GM18870 (cell line): ENCODE measurements around the gene C2orf76.
A peak's percentile ranks its signal among the peaks of the same experiment; 100 is the strongest.

Source experiments
- ATAC-seq: cut with Tn5 transposase; IDR thresholded peaks from one replicate; pipeline ENCODE4 v1.9.1; 2021; ENCODE audit warnings: moderate library complexity; ENCODE audit not compliant: unreplicated experiment

The C2orf76 gene

DNA sequence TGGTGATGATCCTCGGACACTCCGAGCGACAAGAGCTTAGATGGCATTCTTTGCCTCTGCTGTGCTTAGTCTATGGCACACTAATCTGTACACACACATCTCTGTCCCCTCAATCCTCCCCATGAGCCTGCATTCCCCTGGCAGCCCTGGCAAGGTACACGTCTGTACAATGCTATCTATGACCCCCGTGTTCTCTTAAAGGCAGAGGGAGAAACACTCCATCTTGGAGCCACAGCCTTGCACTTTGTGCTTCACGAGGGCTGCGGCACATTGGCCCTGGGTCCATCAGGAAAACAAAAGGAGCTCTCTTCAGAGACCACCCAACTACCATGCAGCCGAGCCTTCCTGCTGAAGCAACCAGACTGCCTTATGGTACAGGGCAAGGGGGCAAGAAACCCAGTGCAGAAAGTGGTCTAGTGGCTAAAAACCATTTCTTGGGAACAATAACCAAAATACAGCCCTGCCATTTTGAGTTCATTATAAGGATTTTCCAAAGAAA, 100.5 kb downstream of the C2orf76 start:
- no peak for ATAC-seq

DNA sequence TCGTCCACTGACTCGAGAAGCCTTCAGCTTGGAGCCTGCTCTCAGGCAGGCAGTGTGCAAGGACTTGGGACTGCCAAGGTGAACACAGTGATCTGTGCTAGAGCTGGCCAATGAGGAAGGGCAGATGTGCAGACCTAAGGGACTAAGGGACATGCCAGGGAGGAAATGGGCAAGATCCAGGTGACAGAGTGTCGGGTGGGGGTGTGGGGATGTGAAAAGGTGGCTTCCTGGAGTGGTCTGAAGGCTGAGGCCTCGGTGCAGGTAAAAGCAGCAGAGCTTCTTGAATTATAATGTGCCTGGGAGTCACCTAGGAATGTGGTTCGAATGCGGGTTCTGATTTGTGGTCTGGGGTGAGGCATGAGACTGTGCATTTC, 101.0 kb downstream of the C2orf76 start:
- no peak for ATAC-seq

DNA sequence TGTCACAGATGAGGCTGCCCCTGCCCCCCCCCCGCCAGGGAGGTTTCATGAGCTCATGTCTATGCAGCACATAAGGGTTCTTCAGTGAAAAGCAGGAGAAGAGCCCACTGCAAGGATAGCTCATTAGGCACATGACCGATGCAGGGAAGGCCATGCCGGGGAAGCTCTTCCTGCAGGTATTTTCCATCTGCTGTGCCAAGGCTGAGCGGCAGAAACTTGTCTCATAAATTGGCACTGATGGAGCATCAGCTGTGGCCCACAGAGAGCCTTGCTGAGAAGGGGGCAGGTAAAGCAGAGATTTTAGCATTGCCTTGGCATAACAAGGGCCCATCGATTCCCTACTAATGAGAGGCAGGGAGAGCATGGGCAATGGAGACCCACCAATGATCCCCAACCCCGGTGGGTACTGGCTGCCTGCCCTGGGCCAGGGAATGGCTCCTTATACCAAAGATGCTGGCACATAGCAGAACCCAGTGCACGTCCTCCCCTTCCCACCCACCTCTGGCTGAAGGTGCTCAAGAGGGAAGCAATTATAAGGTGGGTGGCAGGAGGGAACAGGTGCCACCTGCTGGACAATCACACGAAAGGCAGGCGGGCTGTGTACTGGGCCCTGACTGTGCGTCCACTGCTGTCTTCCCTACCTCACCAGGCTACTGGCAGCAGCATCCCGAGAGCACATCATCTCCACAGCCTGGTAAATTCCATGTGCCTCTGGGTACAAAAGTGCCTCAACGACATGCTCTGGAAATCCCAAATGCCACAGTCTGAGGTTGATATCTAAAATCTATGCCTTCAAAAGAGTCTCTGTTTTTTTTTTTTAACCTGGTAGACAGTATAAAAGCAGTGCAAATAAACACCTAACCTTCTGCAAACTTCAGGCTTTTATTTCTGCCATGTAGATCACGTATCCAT, 101.6 kb downstream of the C2orf76 start:
- ATAC-seq = peak; percentile 81

DNA sequence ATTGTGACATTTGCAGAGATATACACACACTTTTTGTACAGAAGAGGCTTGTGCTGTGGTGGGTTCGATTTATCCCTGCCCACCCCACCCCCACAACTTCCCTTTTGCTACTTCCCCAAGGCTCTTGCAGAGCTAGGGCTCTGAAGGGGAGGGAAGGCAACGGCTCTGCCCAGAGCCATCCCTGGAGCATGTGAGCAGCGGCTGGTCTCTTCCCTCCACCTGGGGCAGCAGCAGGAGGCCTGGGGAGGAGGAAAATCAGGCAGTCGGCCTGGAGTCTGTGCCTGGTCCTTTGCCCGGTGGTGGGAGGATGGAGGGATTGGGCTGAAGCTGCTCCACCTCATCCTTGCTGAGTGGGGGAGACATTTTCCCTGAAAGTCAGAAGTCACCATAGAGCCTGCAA, 103.0 kb downstream of the C2orf76 start:
- ATAC-seq = no peak

DNA sequence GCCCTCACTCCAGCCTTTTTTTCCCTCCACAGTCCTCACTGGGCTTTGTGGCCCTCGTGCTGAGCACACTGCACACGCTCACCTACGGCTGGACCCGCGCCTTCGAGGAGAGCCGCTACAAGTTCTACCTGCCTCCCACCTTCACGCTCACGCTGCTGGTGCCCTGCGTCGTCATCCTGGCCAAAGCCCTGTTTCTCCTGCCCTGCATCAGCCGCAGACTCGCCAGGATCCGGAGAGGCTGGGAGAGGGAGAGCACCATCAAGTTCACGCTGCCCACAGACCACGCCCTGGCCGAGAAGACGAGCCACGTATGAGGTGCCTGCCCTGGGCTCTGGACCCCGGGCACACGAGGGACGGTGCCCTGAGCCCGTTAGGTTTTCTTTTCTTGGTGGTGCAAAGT, 103.6 kb downstream of the C2orf76 start:
- no peak for ATAC-seq

DNA sequence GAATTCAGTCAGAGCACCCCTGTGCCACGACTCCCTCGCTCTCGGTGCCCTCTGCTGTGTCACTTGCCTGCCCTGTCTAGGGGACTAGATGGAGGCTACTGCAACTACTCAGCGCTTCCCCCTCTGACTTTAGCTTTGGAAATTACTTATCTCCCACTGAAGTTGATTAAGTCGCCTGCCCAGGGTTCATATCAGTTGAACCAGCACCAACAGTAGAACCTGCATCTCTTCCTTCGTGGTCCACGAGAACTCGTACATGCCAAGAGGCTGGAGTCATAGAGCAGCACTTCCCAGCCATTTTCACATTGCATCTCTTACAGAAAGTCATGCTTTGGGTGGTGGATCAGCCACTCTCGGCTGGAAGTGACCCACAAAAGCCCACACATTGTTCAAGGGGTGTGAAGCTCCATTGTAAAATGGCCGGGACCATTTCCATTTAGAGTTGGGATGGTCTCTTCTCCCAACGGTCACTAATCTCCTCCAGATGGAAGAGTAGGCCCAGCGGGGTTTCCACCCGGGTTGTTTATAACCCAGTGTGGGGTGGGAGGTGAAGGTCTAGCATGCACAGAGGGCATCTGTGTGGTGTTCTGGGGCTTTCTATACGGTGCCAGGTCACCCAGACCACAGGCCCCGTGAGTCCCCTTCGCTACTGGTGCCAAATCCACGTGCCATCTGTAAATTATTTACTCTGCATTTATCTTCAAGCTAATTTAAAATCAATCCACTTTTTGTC, 105.0 kb downstream of the C2orf76 start:
- no peak for ATAC-seq

DNA sequence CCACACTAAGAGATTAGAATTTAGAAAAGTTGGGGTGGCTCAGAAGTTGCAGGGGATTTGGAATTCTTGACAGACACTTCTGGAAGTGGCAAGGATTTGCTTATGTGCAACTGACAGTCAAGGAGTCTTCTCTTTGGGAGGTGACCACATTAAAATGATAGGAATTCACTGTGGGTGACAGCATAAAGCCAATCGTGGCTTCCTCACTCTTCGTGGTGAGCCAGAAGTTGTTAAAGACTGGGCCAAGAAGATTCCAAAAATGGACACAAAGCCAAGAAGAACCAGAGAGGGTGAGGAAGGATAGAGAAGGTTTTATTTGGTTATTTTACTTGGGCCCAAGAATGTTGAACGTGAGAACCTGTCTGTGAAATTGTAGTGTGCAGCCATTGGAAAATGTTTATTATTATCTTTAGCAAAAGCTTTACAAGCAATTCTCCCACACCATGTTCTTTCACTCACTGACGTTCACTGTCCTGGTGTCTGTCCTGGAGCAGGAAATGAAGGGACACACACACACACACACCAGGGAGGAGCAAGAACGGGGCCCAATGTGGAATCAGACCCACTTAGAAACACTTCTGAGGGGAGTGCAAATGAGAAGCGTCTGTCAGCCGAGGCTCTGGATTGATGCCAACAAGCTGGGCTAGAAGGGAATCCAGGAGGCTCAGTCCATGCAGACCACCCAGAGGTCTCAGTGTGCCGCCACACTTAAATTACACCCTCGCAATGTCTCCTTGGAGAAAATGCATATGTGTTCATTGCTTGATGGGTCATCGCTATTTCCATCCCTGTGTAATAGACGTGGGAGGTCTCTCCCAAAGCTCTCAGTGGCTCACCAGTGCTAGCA, 105.8 kb downstream of the C2orf76 start:
- ATAC-seq = no peak

DNA sequence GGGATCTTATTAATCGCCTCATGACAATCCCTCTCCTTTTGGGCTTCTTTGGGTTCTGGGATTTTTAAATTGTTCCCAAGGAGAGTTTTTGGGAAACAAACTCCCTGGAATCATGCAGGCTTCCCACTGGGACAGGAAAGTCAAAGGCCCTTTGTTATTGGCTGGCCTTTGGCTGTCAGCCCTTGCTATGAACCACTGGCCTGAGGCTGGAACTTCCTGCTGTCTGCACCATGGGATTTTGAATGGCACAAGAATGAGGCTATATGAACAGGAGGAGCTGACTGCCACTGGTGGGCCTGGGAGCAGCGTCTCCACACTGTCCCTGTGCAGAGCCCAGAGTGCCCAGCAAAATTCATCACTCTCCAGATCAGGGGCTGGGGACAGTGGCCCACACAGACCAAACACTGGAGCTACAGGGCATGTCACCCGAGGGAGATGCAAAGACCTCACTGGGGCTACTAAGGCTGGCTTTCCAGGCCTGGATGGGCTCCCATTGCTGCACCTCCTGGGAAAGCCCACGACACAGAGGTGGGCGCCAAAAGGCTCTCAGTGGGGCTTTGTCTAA, 107.3 kb downstream of the C2orf76 start:
- ATAC-seq = no peak

DNA sequence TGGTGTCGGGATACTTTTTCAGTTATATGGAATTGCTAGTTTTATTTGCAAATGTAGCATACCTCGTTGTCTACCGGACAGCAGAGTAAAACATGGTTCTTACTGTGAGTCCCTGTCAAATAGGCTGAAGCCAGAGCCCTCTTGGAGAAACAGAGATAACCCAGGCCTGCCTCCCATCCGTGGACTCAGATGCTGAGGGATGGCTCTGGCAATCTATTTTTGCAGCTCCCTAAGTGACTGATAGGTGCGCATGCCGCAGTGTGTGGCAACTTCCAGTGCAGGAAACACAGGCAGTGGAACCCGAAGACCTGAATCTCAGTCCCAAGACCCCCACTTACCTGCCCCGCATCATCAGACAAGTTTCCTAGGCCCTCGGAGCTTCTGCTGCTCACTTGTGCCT, 109.4 kb downstream of the C2orf76 start:
- no peak for ATAC-seq

DNA sequence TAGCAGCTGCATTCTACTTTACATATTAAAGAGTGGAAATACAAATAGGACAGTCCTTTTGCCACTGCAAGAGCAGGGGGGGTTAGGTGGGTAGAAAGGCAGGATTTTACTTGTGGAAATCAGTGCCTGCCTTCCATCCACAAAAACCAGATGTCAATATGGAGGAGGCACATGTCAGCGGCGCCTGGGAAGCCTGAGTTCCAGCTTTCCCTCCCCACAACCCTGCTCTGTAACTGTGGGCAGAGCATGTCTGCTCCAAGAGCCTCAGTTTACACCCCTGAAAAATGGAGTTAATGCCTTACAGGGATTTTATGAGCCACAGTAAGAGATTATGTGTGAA, 110.1 kb downstream of the C2orf76 start:
- ATAC-seq = no peak

DNA sequence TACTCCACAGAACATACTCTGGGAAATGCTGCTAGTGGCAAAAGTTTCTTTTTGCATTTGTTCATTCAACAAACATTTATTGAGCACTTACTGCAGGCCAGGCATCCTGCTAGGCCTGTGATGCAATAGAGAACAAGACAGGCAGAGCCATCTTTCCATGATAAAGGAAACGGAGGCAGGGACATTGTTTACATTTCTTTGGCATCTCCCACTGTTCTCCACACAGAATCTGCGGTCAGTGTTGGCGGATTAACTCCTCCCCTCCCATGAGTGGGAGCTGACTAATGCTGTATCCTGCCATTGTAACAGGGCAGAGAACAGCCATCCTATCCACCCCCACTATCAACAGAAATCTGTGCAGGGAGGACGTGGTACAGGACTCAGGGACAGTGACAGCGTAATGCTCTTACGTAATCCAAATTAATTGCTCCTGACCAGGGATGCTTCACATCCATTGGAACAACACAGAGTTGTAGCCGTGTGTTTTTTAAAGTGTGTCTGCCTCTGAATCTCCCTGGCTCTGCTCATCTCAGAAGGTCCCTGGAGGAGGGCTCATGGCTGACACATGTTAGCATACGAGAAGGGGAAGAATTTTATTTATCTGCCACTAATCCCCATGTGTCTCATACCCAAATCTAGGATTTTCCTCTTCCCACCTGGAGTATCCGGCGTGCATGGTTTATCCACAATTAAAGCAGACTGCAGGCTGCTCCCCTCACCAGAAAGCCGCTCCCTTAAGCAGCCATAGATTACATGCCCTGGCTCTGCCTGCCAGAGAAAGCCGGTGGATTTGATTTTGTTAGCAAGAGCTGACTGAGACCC, 110.7 kb downstream of the C2orf76 start:
- no peak for ATAC-seq

DNA sequence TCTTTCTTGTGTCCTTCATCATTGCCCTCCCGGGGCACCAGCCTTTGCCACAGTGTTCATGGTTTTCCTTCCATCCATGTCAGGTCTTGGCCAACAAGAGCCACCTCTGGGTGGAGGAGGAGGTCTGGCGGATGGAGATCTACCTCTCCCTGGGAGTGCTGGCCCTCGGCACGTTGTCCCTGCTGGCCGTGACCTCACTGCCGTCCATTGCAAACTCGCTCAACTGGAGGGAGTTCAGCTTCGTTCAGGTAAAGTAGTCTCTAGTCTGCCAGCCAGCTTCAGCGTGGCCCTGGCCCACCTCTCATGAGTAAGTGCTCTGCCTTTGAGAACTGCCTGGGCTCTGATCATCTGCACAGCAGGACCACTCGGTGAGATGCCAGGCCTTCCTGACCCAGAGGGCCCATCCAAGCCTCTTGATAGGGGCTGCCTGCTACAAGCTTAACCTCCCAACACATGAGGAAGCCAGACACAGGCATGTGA, 112.0 kb downstream of the C2orf76 start:
- ATAC-seq = no peak

DNA sequence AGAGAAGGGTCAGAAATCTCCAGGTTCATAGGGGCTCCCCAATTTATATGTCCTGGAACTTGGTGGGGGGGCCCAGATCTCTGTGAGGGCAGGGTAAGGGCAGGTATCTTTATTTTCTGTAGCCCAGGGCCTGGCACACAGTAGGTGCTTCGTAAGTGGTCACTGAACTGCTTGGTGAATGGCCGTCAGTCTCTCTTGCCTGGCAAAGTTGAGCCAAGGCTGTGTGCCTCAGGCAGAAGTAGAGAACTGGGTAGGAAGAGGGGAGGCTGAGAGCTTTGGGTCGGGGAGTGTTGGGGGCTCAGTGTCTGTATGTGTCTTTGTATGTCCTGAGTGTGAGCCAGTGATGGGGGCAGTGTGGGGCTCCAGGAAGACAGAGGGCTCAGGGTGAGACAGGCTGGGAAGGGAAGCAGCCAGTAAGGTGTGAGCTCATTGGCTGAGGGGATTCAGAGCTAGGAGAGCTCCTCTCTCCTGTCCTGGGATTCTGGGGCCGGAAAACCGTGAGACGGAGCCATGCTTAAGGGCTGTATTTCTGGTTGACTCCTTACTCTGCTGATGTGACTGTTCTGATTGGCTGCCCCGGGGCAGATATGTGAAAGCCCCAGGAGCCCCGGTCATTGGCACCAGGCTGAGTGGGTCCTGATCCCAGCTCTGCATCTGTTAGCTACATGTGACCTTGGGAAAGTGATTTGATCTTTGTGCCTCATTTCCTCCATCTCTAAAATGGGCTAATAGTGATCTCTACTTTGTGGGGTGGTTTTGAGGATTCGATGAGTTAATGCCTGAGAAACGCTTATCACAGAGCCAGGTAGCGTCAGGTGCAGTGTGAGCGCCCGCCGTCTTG, 112.7 kb downstream of the C2orf76 start:
- ATAC-seq = no peak

DNA sequence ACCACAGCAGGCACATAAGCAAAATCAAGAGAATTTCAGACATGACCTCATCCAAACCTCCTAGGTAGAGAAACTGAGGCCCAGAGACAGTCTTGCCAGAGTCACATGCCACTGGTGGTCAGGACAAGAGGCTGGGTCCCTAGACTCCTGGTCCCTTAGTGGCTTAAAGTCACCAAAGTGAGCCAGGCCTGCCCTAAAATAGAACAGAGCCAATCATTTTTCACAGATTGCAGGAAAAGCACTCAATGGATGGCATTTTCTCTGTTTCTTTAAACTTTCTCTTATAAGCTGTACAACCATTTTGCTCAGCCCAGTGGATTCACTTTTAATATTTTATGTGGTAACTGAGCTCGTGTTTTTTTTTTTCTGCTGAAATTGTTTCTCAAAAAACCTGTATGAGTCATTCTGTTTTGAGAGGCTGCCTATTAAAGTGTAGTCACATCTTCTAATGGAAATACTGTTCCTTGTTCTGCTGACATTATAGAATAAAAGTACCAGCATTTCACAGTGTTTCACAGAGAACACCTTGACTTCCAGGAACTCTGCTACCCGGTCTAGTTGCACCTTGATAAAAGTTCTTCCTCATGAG, 113.4 kb downstream of the C2orf76 start:
- ATAC-seq = no peak
